ENCODE measurements around the gene HEPACAM. TPM values are rescaled to one million over a fixed set of nuclear protein-coding genes. Genes with fewer than 3 reads are reported as not detected.
A peak's percentile ranks its signal among the peaks of the same experiment; 100 is the strongest.

The HEPACAM gene
- total RNA-seq, 1 donor from 2014 or later = 0.41 TPM

GRCh38 chr11:124945826-124946225, 10.0 kb upstream of the HEPACAM start:
- DNase-seq (ENCODE audit: missing footprints) (no peak), ATAC-seq (no peak)
- intact Hi-C loops (cut with DNase I) = no loop called here

DNA sequence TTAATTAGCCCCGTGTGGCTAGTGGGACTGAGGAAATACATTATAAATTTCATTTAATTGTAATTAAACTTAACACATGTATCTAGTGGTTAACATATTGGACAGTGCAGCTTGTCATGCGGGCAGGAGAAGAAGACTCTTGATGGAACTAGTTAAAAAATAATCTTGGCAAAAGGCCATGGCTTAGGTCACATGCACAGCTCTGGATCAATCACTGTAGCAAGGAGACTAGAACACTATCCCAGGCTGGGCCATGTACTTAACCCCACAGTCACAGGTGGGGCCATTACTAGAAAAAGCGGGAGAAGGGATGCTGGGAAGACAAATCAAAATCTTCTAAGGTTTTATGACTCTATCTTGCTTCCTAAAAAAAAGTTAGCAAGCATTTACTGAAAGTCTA, 8.7 kb upstream of the HEPACAM start:
- intact Hi-C loops (cut with DNase I) = no loop called here
- ATAC-seq = no peak
- no peak for DNase-seq (ENCODE audit: missing footprints)

DNA sequence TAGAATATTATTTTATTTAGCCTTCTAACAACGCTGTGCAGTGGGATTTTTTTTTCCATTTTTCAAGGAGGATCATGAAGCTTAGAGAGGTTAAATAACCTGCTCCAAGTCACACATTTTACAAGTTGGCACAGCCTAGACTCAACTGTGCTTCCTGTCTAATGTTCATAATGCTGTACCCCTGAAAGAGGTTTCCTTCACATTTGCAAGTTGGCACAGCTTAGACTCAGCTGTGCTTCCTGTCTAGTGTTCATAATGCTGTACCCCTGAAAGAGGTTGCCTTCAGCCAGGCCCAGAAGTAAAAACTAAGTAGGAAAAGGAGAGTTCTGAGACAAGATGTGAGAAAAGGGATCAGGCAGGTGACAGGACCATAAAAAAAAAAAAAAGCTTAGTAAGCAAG, 7.9 kb upstream of the HEPACAM start:
- intact Hi-C loops (cut with DNase I) = no loop called here
- no peak for ATAC-seq
- no peak for DNase-seq (ENCODE audit: missing footprints)

DNA sequence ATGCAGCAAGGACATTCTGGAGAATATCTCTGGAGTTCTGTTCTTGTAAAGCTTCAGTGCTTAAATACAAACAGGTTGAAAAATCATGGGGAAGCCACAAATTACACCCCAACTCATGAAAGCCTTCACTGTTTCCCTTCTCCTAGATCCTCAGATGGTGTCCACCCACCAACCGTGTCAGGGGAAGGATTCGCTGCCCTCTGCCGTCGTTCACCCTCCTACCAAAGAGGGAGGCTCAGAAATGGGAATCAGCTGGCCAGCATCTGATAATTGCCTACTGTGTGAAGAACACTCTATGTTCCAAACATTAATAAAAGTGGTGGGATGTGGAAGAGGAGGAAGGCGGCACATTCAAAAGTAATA, 7.4 kb upstream of the HEPACAM start:
- ATAC-seq (no peak), DNase-seq (ENCODE audit: missing footprints) (no peak)
- intact Hi-C loops (cut with DNase I) = no loop called here

DNA sequence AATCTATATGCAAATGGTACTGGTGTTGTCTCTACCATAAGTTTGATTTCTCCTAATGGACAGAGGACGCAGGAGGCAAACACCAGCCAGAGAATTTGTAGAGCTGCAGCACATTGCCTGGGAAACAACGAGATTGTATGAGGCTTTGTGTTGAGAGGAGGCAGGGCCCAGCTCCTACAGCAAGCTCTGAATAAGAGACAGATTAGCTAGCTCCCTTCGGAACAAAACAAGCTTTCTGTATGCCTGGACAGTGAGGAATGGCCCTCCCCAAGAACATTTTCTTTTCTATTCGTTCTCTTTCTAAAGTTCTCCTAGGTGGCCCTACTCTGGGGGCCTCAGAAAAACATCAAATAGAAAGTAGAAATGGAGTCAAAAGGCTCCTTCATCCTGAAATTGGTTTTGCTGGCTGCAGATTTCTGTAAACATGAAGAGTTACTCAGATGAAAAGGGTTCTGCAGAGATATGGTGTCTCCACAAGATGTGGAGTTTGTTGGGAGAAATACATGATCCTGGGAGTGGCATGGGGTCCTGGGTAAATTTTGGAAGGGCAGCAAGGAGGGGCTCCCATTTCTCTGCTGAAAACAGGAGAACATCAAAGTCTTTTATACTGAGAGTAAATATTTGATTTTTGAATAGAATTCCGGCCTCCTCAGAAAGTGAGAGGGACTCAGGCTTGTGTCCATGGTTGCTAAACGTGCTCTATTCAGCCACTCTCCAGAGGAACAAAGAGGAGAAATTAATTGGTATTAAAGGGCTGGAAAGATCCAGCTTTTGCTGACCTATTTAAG, 6.8 kb upstream of the HEPACAM start:
- DNase-seq (ENCODE audit: missing footprints) (no peak), ATAC-seq (no peak)
- intact Hi-C loops (cut with DNase I) = no loop called here

GRCh38 chr11:124941703-124942102, 5.9 kb upstream of the HEPACAM start:
- intact Hi-C loops (cut with DNase I) = no loop called here
- ATAC-seq = no peak
- no peak for DNase-seq (ENCODE audit: missing footprints)

DNA sequence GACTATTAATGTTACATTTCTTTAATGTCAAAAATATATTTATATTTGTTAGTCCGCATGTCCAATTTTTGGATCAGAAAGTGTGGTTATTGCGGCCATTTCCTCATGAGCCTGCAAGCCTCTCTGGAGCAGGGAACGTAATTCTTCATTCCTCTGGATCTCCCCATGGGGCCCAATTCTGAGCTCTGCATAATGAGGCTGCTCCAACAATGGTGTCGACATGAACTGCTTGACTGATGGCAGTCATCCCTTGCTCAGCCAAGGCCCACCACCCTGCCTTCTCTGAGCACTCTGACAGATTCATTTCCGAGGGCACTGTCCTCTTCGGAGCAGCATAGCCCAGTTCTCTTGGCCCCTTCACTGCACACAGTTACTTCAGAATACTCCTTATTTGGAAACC, 3.1 kb upstream of the HEPACAM start:
- intact Hi-C loops (cut with DNase I) = no loop called here
- DNase-seq (ENCODE audit: missing footprints) (no peak), ATAC-seq (no peak)

DNA sequence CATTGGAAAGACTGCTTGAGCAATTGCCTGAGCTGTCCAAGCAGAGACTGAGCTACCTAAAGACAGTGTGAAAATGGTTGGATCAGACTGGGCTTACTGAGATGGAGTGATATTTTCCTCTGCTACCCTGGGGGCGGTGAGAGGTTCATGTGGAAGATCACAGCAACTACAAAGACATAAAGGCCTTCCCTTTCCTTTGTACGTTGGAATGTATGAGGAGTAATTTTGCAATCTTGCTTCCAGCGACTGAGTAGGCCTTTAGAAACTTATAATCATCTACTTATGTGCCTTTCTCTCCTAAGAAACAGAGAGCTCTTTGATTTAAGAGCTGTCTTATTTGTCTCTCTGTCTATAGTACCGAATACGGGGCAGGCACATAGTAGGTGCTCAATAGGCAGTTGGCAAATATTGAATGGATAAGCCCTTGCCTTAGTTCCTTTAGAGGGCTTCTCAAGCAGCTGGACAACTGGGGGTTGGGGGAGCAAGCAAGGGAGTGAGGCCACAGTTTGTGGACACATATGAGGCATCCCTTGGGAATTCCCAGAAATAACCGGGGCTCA, 2.4 kb upstream of the HEPACAM start:
- intact Hi-C loops (cut with DNase I) = no loop called here
- DNase-seq (ENCODE audit: missing footprints) (no peak), ATAC-seq (no peak)

DNA sequence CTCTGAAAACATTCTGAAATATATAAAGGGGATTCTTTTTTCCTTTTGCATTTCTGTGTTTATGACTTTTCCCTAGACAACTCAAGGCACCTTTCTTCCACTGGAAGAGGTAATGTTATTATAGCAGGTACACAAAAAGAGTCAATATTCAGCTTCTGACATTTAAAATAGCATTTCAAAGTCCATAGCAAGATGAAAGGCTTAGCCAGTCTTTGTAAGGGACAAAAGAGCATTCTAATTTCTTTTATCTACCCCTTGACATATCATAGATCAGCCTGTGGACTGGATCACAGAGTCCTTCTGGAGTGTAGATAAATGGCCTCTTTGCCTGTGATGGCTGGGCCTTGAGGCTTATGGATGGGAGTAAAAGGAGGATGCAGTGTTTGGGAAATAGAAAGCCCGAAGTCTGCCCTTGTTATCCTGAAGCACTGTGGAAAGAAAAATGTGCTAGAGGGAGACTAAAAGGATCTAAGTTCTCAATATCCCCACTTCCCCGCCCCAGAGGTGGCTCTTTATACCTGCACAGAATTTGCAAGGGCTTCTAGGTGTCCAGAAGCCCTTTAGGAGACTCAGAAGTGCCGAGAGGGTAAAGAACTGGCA, 1.6 kb upstream of the HEPACAM start:
- no peak for ATAC-seq

GRCh38 chr11:124934862-124935547, 842 bp downstream of the HEPACAM start:
- intact Hi-C loops (cut with DNase I) = no loop called here
- ATAC-seq (no peak), DNase-seq (ENCODE audit: missing footprints) (no peak)

More for the DNA sequence above, 1.6 kb upstream of the HEPACAM start:
- DNase-seq (ENCODE audit: missing footprints) = no peak
- intact Hi-C loops (cut with DNase I) = no loop called here

DNA sequence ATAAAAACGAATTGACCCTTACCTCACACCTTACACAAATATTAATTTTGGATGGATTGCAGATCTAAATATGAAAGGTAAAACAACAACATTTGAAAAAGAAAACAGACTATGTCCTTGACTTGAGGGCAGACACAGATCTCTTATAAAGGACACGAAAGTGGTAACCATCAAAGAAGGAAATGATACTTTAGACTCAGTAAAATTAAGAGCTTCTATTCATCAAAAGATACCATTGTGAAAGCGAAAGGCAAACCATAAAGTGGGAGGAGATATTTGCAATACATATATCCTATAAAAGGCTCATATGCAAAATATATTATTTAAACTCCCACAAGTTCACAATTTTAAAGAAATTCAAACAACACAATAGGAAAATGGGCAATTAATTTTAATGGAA, 5.0 kb downstream of the HEPACAM start:
- DNase-seq (ENCODE audit: missing footprints) = no peak
- no peak for ATAC-seq
- intact Hi-C loops (cut with DNase I) = no loop called here

- ATAC-seq (no peak), DNase-seq (ENCODE audit: missing footprints) (no peak)
- intact Hi-C loops (cut with DNase I) = no loop called here
Observed at GRCh38 chr11:124928942-124929665, 6.7 kb downstream of the HEPACAM start.

DNA sequence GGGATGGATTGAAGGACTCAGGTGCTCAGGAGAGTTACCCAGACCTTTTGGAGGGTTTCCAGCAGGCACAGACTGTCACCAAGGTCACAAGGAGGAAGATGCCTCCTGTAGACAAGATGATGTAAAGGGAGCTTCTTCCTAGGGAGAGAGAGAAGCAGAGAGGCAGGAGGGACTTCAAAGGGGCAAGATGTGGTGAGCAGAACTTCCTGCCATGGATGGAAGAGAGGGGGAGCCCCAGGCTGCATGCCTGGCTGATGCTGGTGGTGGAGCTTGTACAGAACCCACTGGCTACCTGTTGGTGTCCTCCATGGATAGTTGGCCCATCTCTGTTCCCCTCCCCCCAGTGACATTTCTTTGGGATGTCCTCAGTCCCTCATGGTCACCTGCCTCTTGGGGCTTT, 12.6 kb downstream of the HEPACAM start:
- intact Hi-C loops (cut with DNase I) = no loop called here
- no peak for DNase-seq (ENCODE audit: missing footprints)
- ATAC-seq = no peak

DNA sequence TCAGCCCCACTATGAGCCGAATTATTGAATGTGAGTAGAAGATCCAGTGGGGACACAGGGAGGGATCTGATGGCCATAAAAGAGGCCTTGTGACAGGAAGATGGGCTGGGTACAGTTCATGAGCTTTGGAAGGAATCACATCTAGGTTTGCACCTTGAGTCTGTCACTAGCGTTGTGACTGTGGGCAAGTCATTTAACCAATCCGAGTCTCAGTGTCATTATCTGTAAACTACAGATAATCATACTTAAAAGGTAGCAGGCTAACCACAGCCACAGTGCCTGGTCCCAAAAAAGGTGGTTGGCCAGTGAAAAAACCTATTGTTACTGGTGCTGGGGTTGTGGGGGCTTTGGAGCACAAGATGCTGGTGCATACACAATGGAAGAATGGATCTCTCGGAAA, 13.0 kb downstream of the HEPACAM start:
- intact Hi-C loops (cut with DNase I) = no loop called here

DNA sequence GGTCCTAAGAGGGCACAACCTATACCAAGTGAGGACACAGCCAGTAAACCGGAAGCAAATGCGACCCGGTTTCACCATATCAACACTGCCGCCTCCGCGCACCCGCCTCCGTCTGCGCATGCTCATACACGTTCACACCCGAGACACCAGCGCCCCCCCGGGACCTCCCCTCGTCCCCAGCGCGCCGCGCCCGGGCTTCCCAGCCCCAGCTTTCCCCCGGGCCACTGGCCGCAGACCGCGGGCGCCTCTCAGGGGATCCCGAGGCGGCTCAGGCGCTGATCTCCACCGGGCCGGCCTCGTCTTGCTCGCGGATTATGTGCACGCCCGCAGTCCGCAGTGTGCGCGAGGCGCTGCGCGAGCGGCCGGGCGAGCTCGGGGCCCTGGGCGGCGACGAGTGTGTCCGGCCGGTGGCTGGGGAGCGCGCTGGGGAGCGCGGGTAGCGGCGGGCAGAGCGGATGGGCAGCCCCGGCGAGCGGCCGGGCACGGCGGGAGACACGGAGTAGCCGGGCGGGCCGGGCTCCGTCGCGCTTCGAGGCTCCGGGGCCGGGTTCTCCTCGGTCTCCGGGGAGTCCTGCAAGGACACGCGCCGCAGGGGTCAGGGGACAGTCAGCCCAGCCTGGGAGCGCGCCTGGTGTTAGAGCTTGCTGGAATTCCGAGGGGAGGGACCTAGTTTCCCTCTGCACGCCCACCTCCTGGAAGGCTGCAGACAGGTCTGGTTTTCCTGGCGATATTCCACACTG, 14.8 kb downstream of the HEPACAM start:
- DNase-seq (ENCODE audit: missing footprints) (peak; percentile 82), ATAC-seq (peak; percentile 64)
- intact Hi-C loops (cut with DNase I) = loop anchor here (1.0 kb wide), 2 partner anchors 24 to 45 kb away; partner anchors contain the start of gene ROBO4

More for the DNA sequence above, 13.0 kb downstream of the HEPACAM start:
- DNase-seq (ENCODE audit: missing footprints) (no peak), ATAC-seq (no peak)

GRCh38 chr11:124920356-124920755, 15.5 kb downstream of the HEPACAM start:
- no peak for DNase-seq (ENCODE audit: missing footprints)
- intact Hi-C loops (cut with DNase I) = no loop called here
- ATAC-seq = no peak

- intact Hi-C loops (cut with DNase I) = no loop called here
- no peak for ATAC-seq
- DNase-seq (ENCODE audit: missing footprints) = no peak
Observed at GRCh38 chr11:124919898-124920297, 15.9 kb downstream of the HEPACAM start.

DNA sequence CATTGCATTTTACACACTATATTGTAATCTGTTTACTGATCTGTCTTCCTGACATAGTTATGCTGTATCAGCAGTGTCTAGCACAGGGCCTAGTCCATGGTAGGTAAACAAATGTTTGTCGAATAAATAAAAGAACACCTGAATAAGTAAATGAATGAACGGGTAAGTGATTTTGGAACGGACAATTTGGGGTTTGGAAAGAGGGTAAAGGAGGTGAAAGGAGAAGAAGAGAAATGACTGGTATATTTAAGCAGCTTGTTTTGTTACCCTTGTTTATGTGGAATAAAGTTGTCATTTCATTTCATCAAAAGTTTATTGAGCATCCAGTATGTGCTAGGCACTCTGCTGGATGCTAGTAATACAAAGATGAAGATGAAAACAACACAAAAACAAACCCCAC, 16.9 kb downstream of the HEPACAM start, which contains the start of gene HEPN1:
HEPN1 (plus strand) TSS at position 301 of the 400 bp plus-strand sequence.
- ATAC-seq = no peak

More for the DNA sequence above, 16.9 kb downstream of the HEPACAM start, which contains the start of gene HEPN1:
- intact Hi-C loops (cut with DNase I) = no loop called here
- no peak for DNase-seq (ENCODE audit: missing footprints)

All from Right ventricle myocardium inferior (tissue), 1 donor.